MM.1S (cell line): ENCODE results near the gene CTDSP2.
"Not testable (repeated sequence)": the region's sequence is repeated elsewhere in the genome, so short reads cannot be mapped to it uniquely, and the experiment has no call there.

ENCODE experiments used
- DNase-seq: peaks from one replicate; pipeline ENCODE4 v3.0.0-alpha.2; 2015
- H2AFZ ChIP-seq: fragments of 300-600 bp; sonication (generic); 2 replicates; pipeline ENCODE4 v1.6.0; 2016; ENCODE audit warnings: antibody characterized with exemption, low read length
- H3F3A ChIP-seq: fragments of 300-600 bp; sonication (generic); 2 replicates; pipeline ENCODE4 v1.6.1; 2016; ENCODE audit warnings: mild to moderate bottlenecking, antibody characterized with exemption, low read length, moderate library complexity, mixed read lengths; ENCODE audit not compliant: insufficient read depth
- H3K27ac ChIP-seq: fragments of 300-600 bp; sonication (generic); 2 replicates; pipeline ENCODE4 v1.5.1; 2016; ENCODE audit warnings: mild to moderate bottlenecking, low read length
- H3K27me3 ChIP-seq: fragments of 300-600 bp; sonication (generic); replicated peaks from 2 replicates; pipeline ENCODE4 v1.6.0; 2016; ENCODE audit warnings: low read length; ENCODE audit not compliant: insufficient read depth
- H3K36me3 ChIP-seq: fragments of 300-600 bp; sonication (generic); replicated peaks from 2 replicates; pipeline ENCODE4 v1.6.1; 2016; ENCODE audit warnings: mild to moderate bottlenecking, low read length, mixed read lengths; ENCODE audit not compliant: insufficient read depth
- H3K4me1 ChIP-seq: fragments of 300-600 bp; sonication (generic); 2 replicates; pipeline ENCODE4 v1.6.1; 2016; ENCODE audit warnings: low read length, mixed read lengths
- H3K4me2 ChIP-seq: fragments of 300-600 bp; sonication (generic); 2 replicates; pipeline ENCODE4 v1.6.0; 2016; ENCODE audit warnings: low read depth, low read length
- H3K4me3 ChIP-seq: fragments of 300-600 bp; sonication (generic); 2 replicates; pipeline ENCODE4 v1.5.1; 2016; ENCODE audit warnings: low read length, mixed read lengths
- H3K79me2 ChIP-seq: fragments of 300-600 bp; sonication (generic); 2 replicates; pipeline ENCODE4 v1.6.1; 2016; ENCODE audit warnings: mixed run types, low read length, mixed read lengths
- H3K9ac ChIP-seq: fragments of 300-600 bp; sonication (generic); 2 replicates; pipeline ENCODE4 v1.6.1; 2016; ENCODE audit warnings: low read length, mixed read lengths
- H3K9me2 ChIP-seq: fragments of 300-600 bp; sonication (generic); replicated peaks from 2 replicates; pipeline ENCODE4 v1.6.1; 2016; ENCODE audit warnings: mild to moderate bottlenecking, low read length, mixed read lengths; ENCODE audit not compliant: insufficient read depth
- H3K9me3 ChIP-seq: fragments of 300-600 bp; sonication (generic); replicated peaks from 2 replicates; pipeline ENCODE4 v1.6.1; 2016; ENCODE audit warnings: mild to moderate bottlenecking, low read length, mixed read lengths; ENCODE audit not compliant: insufficient read depth
- H4K20me1 ChIP-seq: fragments of 300-600 bp; sonication (generic); 2 replicates; pipeline ENCODE4 v1.6.1; 2016; ENCODE audit warnings: mild to moderate bottlenecking, low read length, moderate library complexity, mixed read lengths; ENCODE audit not compliant: insufficient read depth
- CTCF ChIP-seq: fragments of 300-600 bp; sonication (generic); IDR thresholded peaks from 2 replicates; pipeline ENCODE4 v1.5.1; 2016; ENCODE audit warnings: antibody characterized with exemption, low read length, mixed read lengths
- EZH2 ChIP-seq: fragments of 300-600 bp; sonication (generic); optimal IDR thresholded peaks from 2 replicates; pipeline ENCODE3; 2017; ENCODE audit warnings: low read depth, mild to moderate bottlenecking, antibody characterized with exemption, low read length, mixed read lengths
- EZH2phosphoT487 ChIP-seq: fragments of 300-600 bp; sonication (generic); IDR thresholded peaks from 2 replicates; pipeline ENCODE4 v1.6.1; 2018; ENCODE audit warnings: antibody characterized with exemption, low read length

CTDSP2 gene

GRCh38 chr12:57822392-57823130, 24.0 kb downstream of the CTDSP2 start:
- Histone ChIP-seq H3K9me3 (no peaks in the 10 kb centered on the region), H3K27me3 (no peaks in the 10 kb centered on the region), H2AFZ (no peak overlapping the region), H3K9me2 (no peaks in the 10 kb centered on the region), H3K36me3 (peaks cover 3% of the 10 kb centered on the region; the same call in 1 of the 2 replicates), H3F3A (peaks cover 4% of the 10 kb centered on the region; the same call in 1 of the 2 replicates), H3K79me2 (peaks cover 14% of the 10 kb centered on the region), H3K4me3 (no peak overlapping the region), H3K9ac (no peak overlapping the region), H3K27ac (no peak overlapping the region), H4K20me1 (no peaks in the 10 kb centered on the region), H3K4me2 (no peak overlapping the region), H3K4me1 (no peaks in the 10 kb centered on the region)
- DNase-seq = no peak
- TF ChIP-seq EZH2 = no peak

GRCh38 chr12:57821474-57822214, 24.9 kb downstream of the CTDSP2 start:
- Histone ChIP-seq H3F3A (peaks cover 4% of the 10 kb centered on the region; the same call in 1 of the 2 replicates), H3K4me3 (no peak overlapping the region), H3K9me2 (no peaks in the 10 kb centered on the region), H3K27ac (no peak overlapping the region), H4K20me1 (no peaks in the 10 kb centered on the region), H3K4me1 (no peaks in the 10 kb centered on the region), H2AFZ (no peak overlapping the region), H3K27me3 (no peaks in the 10 kb centered on the region), H3K9ac (no peak overlapping the region), H3K9me3 (no peaks in the 10 kb centered on the region), H3K79me2 (peaks cover 5% of the 10 kb centered on the region), H3K36me3 (no peaks in the 10 kb centered on the region; the same call in 1 of the 2 replicates), H3K4me2 (no peak overlapping the region)
- no peak for DNase-seq
- TF ChIP-seq EZH2 = no peak
- TF ChIP-seq EZH2phosphoT487 = no peak
- no peak for TF ChIP-seq CTCF

- not testable (repeated sequence) for H3K9me3 ChIP-seq, H3K9ac ChIP-seq, DNase-seq, H3K36me3 ChIP-seq, H4K20me1 ChIP-seq, H3K9me2 ChIP-seq, H3K4me1 ChIP-seq, H3K4me3 ChIP-seq, H3K27me3 ChIP-seq, H2AFZ ChIP-seq, H3K4me2 ChIP-seq, H3K79me2 ChIP-seq, H3K27ac ChIP-seq, H3F3A ChIP-seq
Observed at GRCh38 chr12:57821015-57821414, 25.5 kb downstream of the CTDSP2 start.

DNA sequence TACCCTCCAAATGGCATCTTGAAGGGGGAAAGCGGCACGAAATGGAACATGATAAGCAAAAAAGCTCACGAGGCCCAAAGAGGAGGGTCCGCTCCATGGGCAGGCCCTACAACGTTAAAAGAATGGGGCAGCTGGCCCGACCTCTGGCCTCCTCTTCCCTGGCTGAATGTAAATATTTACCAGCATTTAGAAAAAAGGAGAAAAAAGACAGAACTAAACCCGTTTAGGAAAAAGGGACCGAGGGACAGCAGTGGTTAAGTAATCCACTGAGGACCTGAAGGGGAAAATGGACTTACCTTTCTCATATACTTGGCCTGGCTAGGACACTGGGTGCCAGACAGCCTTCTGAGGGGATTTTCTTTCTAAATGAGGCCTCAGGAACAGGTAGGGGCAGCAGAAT, 26.4 kb downstream of the CTDSP2 start:
- not testable (repeated sequence) for H3K9me3 ChIP-seq, H4K20me1 ChIP-seq, DNase-seq, H3K36me3 ChIP-seq, H3K79me2 ChIP-seq, H3K4me3 ChIP-seq, H3K27ac ChIP-seq, H3K27me3 ChIP-seq, H3K4me1 ChIP-seq, H3K9me2 ChIP-seq, H3K4me2 ChIP-seq, H3K9ac ChIP-seq, H2AFZ ChIP-seq, H3F3A ChIP-seq

GRCh38 chr12:57817990-57818331, 28.6 kb downstream of the CTDSP2 start:
- H3K79me2 ChIP-seq, H3K36me3 ChIP-seq, DNase-seq, H4K20me1 ChIP-seq, H3K9me3 ChIP-seq, H3K27me3 ChIP-seq, H3K4me1 ChIP-seq, H3K9ac ChIP-seq, H3K27ac ChIP-seq, H3K4me3 ChIP-seq, H3K9me2 ChIP-seq, H3F3A ChIP-seq, H3K4me2 ChIP-seq, H2AFZ ChIP-seq: not testable (repeated sequence)
